ENCODE measurements around the gene CLDN7. TPM values are rescaled to one million over a fixed set of nuclear protein-coding genes. Genes with fewer than 3 reads are reported as not detected.

CLDN7 gene
- total and polyA plus RNA-seq, 9 donors = 0.28 to 8.8 (median 1.5) TPM

DNA sequence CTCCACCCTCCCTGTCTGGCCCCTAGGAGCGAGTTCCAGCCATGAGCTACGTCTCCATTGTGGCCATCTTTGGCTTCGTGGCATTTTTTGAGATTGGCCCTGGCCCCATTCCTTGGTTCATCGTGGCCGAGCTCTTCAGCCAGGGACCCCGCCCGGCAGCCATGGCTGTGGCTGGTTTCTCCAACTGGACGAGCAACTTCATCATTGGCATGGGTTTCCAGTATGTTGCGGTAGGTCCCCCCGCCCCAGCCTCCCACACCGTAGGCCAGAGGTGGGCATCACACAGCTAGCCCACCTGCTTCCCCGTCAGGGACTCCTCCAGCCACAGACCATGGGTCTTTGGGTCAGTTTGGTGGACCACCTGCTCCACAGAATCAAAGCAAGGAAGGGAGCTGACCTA, 23.4 kb upstream of the CLDN7 start:
- H3K4me1 ChIP-seq (ENCODE audit: control insufficient read depth, insufficient read depth, low read length) = peaks cover 29% of the 10 kb centered on the region
- H3K36me3 ChIP-seq (ENCODE audit: control insufficient read depth, insufficient read depth, low read length) = peaks cover 28% of the 10 kb centered on the region
- peaks cover 52% of the 10 kb centered on the region for H3K27me3 ChIP-seq (ENCODE audit: control insufficient read depth, insufficient read depth, low read length)
- 83% methylated on average over 9 of the region's 12 CpGs for WGBS (ENCODE audit: insufficient coverage)
- H3K9me3 ChIP-seq (replicated peaks; ENCODE audit: control insufficient read depth, low read depth, low read length) = no peaks in the 10 kb centered on the region
- no peak overlapping the region for H3K4me3 ChIP-seq (ENCODE audit: low read length)
- no peak for DNase-seq
- no peak overlapping the region for H3K27ac ChIP-seq (ENCODE audit: low read length)

DNA sequence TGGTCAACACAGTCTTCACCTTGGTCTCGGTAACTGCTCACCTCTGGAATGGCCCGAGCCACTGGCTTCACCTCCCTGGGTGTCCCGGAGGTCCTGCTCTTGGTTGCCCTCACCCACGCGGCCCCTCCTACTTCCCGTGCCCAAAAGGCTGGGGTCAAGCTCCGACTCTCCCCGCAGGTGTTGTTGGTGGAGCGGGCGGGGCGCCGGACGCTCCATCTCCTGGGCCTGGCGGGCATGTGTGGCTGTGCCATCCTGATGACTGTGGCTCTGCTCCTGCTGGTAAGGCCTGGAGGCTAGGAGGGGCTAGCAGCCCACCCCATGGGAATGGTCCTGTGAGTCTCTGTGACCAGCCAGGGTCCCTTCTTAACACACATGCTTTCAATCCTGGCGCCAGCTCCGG, 22.6 kb upstream of the CLDN7 start:
- no peak overlapping the region for H3K27ac ChIP-seq (ENCODE audit: low read length)
- peaks cover 28% of the 10 kb centered on the region for H3K36me3 ChIP-seq (ENCODE audit: control insufficient read depth, insufficient read depth, low read length)
- no peak overlapping the region for H3K4me3 ChIP-seq (ENCODE audit: low read length)
- peaks cover 30% of the 10 kb centered on the region for H3K4me1 ChIP-seq (ENCODE audit: control insufficient read depth, insufficient read depth, low read length)
- no peak for DNase-seq
- H3K9me3 ChIP-seq (replicated peaks; ENCODE audit: control insufficient read depth, low read depth, low read length) = no peaks in the 10 kb centered on the region
- 92% methylated on average over 14 of the region's 16 CpGs for WGBS (ENCODE audit: insufficient coverage)
- H3K27me3 ChIP-seq (ENCODE audit: control insufficient read depth, insufficient read depth, low read length) = peaks cover 45% of the 10 kb centered on the region

DNA sequence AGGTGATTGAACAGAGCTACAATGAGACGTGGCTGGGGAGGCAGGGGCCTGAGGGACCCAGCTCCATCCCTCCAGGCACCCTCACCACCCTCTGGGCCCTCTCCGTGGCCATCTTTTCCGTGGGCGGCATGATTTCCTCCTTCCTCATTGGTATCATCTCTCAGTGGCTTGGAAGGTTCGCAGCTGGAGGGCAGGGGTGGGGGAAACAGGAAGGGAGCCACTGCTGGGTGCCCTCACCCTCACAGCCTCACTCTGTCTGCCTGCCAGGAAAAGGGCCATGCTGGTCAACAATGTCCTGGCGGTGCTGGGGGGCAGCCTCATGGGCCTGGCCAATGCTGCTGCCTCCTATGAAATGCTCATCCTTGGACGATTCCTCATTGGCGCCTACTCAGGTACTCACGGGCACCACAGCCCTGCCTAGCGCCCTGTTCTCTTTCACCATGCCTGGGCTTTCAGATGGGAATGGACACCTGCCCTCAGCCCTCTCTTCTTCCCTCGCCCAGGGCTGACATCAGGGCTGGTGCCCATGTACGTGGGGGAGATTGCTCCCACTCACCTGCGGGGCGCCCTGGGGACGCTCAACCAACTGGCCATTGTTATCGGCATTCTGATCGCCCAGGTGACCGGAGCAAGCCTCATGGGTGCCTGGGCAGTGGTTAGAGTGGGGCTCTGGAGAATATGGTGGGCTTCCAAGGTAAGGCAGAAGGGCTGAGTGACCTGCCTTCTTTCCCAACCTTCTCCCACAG, 21.4 kb upstream of the CLDN7 start:
- Histone ChIP-seq H3K27me3 (ENCODE audit: control insufficient read depth, insufficient read depth, low read length) (peaks cover 39% of the 10 kb centered on the region), H3K9me3 (replicated peaks; ENCODE audit: control insufficient read depth, low read depth, low read length) (no peaks in the 10 kb centered on the region), H3K27ac (ENCODE audit: low read length) (no peak overlapping the region), H3K4me1 (ENCODE audit: control insufficient read depth, insufficient read depth, low read length) (peaks cover 30% of the 10 kb centered on the region), H3K36me3 (ENCODE audit: control insufficient read depth, insufficient read depth, low read length) (peaks cover 28% of the 10 kb centered on the region), H3K4me3 (ENCODE audit: low read length) (no peak overlapping the region)
- 80% methylated on average over 8 of the region's 18 CpGs for WGBS (ENCODE audit: insufficient coverage)
- no peak for DNase-seq

DNA sequence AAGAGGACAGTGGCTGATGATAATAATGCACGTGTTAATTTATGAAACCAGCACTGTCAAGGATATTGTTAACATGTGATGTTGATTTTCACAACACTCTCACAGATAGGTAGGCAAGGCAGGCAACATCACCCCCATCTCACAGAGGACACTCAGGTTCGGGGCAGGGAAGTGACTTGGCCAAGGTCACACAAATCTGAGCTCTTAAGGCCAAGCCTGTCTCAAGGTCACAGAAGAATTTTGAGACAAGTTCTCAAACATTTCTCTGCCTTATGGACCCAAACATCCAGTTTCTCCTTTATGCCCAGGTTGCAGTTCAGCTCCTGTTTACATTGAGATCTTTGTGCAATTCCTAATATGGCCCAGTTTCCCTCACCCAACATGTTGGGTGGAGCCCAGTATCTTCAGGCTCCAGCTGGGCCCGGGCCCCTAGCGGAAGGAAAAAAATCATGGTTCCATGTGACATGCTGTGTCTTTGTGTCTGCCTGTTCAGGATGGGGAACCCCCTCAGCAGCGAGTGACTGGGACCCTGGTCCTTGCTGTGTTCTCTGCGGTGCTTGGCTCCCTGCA, 20.6 kb upstream of the CLDN7 start:
- Histone ChIP-seq H3K4me3 (ENCODE audit: low read length) (peak overlapping the region; percentile 61), H3K36me3 (ENCODE audit: control insufficient read depth, insufficient read depth, low read length) (peaks cover 28% of the 10 kb centered on the region), H3K9me3 (replicated peaks; ENCODE audit: control insufficient read depth, low read depth, low read length) (no peaks in the 10 kb centered on the region), H3K4me1 (ENCODE audit: control insufficient read depth, insufficient read depth, low read length) (peaks cover 30% of the 10 kb centered on the region), H3K27ac (ENCODE audit: low read length) (peak overlapping the region; percentile 95), H3K27me3 (ENCODE audit: control insufficient read depth, insufficient read depth, low read length) (peaks cover 37% of the 10 kb centered on the region)
- no peak for DNase-seq
- WGBS (ENCODE audit: insufficient coverage) = 80% methylated on average over 5 of the region's 6 CpGs

DNA sequence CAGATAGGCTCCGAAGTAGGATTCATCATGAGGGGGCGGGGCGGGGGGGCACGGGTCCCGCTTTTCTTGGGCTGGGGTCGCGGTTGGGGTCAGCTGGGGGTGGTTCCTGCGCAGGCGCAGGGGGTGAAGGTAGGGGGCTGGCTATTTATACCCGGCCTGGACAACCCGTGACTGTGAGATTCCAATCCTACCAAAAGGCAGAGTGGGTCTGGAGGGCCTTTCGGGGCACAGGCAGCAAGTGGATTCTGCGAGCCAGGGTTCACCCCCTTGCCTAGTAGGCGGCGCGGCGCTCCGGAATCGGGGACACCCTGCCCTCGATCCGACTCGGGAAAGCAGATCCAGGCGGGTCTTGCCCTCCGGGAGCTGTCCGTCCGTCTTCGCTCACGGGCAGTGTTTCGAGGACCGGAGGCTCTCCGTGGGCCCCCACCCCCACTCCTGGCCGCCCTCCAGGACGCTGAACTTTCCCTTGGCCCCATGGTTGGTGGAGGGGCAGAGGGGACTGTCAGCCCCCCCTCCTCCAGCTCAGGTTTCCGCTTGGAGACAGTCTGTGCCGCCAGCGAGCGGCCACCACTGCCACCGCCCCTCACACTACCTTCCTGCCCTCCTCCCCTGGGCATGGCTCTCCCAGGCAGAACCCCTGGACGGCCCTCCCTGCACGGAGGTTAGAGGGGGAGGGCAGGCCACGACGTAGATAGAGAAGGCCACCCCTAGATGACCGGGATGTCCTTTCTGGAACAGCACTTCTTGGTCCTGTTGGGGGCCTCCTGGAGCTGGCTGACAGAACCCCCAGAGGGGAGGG, 19.9 kb upstream of the CLDN7 start:
- peaks cover 28% of the 10 kb centered on the region for H3K36me3 ChIP-seq (ENCODE audit: control insufficient read depth, insufficient read depth, low read length)
- H3K9me3 ChIP-seq (replicated peaks; ENCODE audit: control insufficient read depth, low read depth, low read length) = no peaks in the 10 kb centered on the region
- WGBS (ENCODE audit: insufficient coverage) = 3% methylated on average over 20 of the region's 43 CpGs
- DNase-seq = peak; percentile 48
- peaks cover 28% of the 10 kb centered on the region for H3K4me1 ChIP-seq (ENCODE audit: control insufficient read depth, insufficient read depth, low read length)
- peak overlapping the region; percentile 61 for H3K4me3 ChIP-seq (ENCODE audit: low read length)
- peaks cover 37% of the 10 kb centered on the region for H3K27me3 ChIP-seq (ENCODE audit: control insufficient read depth, insufficient read depth, low read length)
- H3K27ac ChIP-seq (ENCODE audit: low read length) = peak overlapping the region; percentile 95

DNA sequence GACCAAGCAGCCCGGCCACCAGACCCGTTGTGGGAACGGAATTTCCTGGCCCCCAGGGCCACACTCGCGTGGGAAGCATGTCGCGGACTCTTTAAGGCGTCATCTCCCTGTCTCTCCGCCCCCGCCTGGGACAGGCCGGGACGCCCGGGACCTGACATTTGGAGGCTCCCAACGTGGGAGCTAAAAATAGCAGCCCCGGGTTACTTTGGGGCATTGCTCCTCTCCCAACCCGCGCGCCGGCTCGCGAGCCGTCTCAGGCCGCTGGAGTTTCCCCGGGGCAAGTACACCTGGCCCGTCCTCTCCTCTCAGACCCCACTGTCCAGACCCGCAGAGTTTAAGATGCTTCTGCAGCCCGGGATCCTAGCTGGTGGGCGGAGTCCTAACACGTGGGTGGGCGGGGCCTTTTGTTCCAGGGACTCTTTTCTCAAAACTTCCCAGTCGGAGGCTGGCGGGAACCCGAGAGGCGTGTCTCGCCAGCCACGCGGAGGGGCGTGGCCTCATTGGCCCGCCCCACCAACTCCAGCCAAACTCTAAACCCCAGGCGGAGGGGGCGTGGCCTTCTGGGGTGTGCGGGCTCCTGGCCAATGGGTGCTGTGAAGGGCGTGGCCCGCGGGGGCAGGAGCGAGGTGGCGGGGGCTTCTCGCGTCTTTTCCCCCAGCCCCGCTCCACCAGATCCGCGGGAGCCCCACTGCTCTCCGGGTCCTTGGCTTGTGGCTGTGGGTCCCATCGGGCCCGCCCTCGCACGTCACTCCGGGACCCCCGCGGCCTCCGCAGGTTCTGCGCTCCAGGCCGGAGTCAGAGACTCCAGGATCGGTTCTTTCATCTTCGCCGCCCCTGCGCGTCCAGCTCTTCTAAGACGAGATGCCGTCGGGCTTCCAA, 19.0 kb upstream of the CLDN7 start, which contains the start of gene SLC2A4:
TSS of gene SLC2A4 (plus strand) at position 645 of the 879 bp plus-strand sequence. CDS start at position 862, 217 bp downstream.
- Histone ChIP-seq H3K36me3 (ENCODE audit: control insufficient read depth, insufficient read depth, low read length) (peaks cover 26% of the 10 kb centered on the region), H3K4me3 (ENCODE audit: low read length) (peak within 1 kb of the TSS; percentile 61), H3K27me3 (ENCODE audit: control insufficient read depth, insufficient read depth, low read length) (peaks cover 33% of the 10 kb centered on the region), H3K9me3 (replicated peaks; ENCODE audit: control insufficient read depth, low read depth, low read length) (no peaks in the 10 kb centered on the region), H3K4me1 (ENCODE audit: control insufficient read depth, insufficient read depth, low read length) (peaks cover 28% of the 10 kb centered on the region), H3K27ac (ENCODE audit: low read length) (peak within 1 kb of the TSS; percentile 95)
- DNase-seq = peak; percentile 94
- under 1% methylated on average over 71 of the region's 71 CpGs for WGBS (ENCODE audit: insufficient coverage)

DNA sequence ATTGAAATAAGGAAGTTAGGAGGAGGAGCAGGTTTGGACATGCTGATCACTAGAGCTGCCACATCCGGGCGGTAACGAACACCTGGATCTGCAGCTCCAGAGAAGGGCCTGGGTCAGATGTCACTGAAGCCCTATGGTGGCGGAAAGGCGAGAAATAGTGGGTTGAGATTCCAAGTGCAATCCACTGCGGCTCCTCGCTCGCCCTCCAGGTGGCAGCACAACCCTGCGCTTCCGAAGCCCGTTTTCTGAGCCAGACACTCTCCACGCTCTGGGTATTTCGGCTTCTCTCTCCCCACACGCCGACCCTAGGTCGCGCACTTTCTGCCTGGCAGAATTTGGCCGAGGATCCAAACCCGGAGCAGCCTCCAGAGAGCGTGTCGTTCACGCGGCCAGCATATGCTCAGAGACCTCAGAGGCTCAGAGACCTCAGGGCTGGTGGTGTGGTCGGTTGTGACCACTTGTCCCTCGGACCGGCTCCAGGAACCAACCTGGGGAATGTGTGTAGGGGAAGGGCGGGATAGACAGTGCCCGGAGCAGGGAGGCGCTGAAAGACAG, 18.3 kb upstream of the CLDN7 start:
- Histone ChIP-seq H3K9me3 (replicated peaks; ENCODE audit: control insufficient read depth, low read depth, low read length) (no peaks in the 10 kb centered on the region), H3K27me3 (ENCODE audit: control insufficient read depth, insufficient read depth, low read length) (peaks cover 33% of the 10 kb centered on the region), H3K27ac (ENCODE audit: low read length) (peak overlapping the region; percentile 95), H3K4me3 (ENCODE audit: low read length) (peak overlapping the region; percentile 61), H3K4me1 (ENCODE audit: control insufficient read depth, insufficient read depth, low read length) (peaks cover 28% of the 10 kb centered on the region), H3K36me3 (ENCODE audit: control insufficient read depth, insufficient read depth, low read length) (peaks cover 22% of the 10 kb centered on the region)
- peak; percentile 88 for DNase-seq
- under 1% methylated on average over 23 of the region's 29 CpGs for WGBS (ENCODE audit: insufficient coverage)

DNA sequence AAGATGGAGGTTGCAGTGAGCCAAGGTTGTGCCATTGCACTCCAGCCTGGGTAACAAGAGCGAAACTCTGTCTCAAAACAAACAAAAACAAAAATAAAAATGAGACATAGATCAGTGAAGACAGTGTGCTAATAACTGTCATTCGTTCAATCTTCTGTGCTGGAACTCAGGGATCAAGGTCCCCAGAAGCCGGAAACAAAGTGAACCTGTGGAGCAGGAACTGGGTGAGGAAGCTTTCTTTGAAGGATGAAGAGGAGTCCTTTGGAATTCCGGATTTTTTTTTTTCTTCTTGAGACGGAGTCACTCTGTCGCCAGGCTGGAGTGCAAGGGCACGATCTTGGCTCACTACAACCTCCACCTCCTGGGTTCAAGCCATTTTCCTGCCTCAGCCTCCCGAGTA, 17.2 kb upstream of the CLDN7 start:
- H3K27ac ChIP-seq (ENCODE audit: low read length) = no peak overlapping the region
- WGBS (ENCODE audit: insufficient coverage) = 91% methylated on average over 4 of the region's 8 CpGs

DNA sequence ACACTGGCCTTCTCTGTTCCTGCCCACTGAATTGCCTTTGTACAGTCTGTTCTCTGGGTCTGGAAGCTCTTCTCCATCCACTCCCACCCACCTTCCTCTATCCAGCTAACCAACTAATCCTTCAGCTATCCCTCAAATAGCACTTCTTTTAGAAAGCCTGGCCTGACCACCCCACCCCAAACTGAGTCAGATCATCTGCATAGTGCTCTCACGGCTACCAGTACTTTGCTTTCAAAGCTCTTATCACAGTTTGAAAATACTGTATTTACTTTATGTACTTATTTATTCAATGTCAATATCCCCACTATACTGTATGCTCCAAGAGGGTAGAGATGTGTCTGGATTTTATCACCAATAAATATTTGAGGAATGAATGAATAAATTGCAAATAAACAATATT, 4.5 kb upstream of the CLDN7 start:
- DNase-seq = no peak
- Histone ChIP-seq H3K36me3 (ENCODE audit: control insufficient read depth, insufficient read depth, low read length) (no peaks in the 10 kb centered on the region), H3K27ac (ENCODE audit: low read length) (no peak overlapping the region), H3K4me1 (ENCODE audit: control insufficient read depth, insufficient read depth, low read length) (peaks cover 13% of the 10 kb centered on the region), H3K4me3 (ENCODE audit: low read length) (no peak overlapping the region), H3K9me3 (replicated peaks; ENCODE audit: control insufficient read depth, low read depth, low read length) (no peaks in the 10 kb centered on the region), H3K27me3 (ENCODE audit: control insufficient read depth, insufficient read depth, low read length) (peaks cover 47% of the 10 kb centered on the region)
- WGBS (ENCODE audit: insufficient coverage) = no CpG with 5 or more reads among the region's 1 CpG

More for the DNA sequence above, 17.2 kb upstream of the CLDN7 start:
- H3K36me3 ChIP-seq (ENCODE audit: control insufficient read depth, insufficient read depth, low read length) = peaks cover 11% of the 10 kb centered on the region
- H3K9me3 ChIP-seq (replicated peaks; ENCODE audit: control insufficient read depth, low read depth, low read length) = no peaks in the 10 kb centered on the region
- DNase-seq = no peak
- H3K4me1 ChIP-seq (ENCODE audit: control insufficient read depth, insufficient read depth, low read length) = peaks cover 28% of the 10 kb centered on the region
- H3K4me3 ChIP-seq (ENCODE audit: low read length) = no peak overlapping the region
- peaks cover 36% of the 10 kb centered on the region for H3K27me3 ChIP-seq (ENCODE audit: control insufficient read depth, insufficient read depth, low read length)

Measured in muscle of leg (tissue), 11 donors.